GM12865 (cell line): ENCODE measurements around the gene RABGGTA.

Experiments
- DNase-seq: peaks from one replicate; pipeline ENCODE4 v3.0.0; 2010; ENCODE audit warnings: low read depth
- H3K4me3 ChIP-seq: 2 replicates; pipeline ENCODE4 v1.5.1; 2011; ENCODE audit warnings: mild to moderate bottlenecking, low read depth, low read length, control low read depth
- CTCF ChIP-seq: IDR thresholded peaks from 2 replicates; pipeline ENCODE4 v1.5.1; 2011; ENCODE audit warnings: low read length, control low read depth, low read depth, inconsistent platforms; ENCODE audit not compliant: insufficient read depth; ENCODE audit errors: missing control alignments

The RABGGTA gene

GRCh38 chr14:24264298-24264697 lies 7.1 kb downstream of the RABGGTA start:
- TF ChIP-seq CTCF, result no peak
- no peak overlapping the region for H3K4me3 ChIP-seq
- no peak for DNase-seq

DNA sequence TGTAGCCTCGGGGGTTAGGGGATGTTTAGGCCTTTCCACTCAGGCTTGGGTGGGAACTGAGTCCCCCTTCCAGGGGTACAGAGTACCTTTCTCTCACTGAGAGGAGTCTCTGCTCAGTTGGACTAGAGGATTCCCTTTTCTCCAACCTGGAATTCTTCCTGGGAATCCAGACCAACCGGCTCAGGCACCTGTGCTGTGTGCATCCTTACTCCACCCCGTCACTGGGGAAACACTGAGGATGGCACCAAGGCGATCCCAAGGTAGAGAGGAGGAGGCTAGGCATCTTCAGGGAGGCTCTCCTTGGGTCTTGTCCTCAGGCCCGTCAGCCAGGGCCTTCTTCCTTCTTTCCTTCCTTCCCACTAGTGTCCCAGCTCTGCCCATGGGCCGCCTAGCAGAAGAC lies 7.5 kb downstream of the RABGGTA start:
- no peak for TF ChIP-seq CTCF
- H3K4me3 ChIP-seq, result no peak overlapping the region
- DNase-seq, result no peak

DNA sequence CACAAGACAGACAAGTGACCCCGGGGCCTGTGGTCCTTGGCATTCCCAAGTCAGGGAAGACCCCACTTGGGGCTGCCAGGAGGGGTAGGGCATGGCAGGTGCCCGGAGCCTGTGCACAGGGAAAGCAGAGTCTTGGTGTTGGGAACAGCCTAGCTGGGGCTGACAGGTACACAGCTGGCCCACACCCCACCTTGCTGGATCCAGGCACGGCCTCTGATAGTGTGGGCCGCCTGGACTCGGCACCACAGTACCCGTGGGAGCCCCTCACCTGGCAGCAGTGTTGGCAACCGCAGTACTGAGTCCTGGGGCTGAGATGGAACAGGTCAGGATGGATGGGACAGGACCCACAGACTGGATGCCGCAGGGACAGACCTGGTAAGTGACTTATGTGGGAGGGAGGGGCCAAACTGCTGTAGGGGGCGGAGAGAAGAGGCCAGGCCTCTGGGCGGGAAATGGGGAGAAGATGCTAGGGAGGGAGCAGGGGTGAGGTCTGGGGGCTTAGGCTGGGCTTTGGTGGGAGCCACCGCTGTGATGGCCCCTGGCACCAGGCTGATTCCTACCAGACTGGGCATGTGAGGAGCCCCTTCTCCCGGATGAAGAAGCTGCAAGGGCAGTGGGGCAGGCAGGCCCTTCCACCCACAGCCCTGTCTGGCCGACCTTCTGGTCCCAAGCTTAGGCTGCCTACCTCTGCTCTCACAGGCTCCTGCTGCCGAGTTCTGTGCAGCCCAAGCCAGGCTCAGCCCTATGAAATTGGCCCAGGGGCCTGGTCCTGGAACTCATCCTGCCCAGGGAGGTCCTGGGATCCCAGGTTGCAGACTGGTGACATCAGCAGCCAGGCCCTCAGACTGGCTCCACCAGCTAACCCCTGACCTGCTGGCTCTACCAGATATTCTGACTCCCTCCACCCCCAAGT lies 8.3 kb downstream of the RABGGTA start, which contains the start of gene TGM1:
Gene TGM1 (minus strand): TSS at position 357 of the 913 bp plus-strand sequence. CDS start 825 bp downstream, outside the sequence.
- no peak for TF ChIP-seq CTCF
- DNase-seq, result no peak
- no peak within 1 kb of the TSS for H3K4me3 ChIP-seq

DNA sequence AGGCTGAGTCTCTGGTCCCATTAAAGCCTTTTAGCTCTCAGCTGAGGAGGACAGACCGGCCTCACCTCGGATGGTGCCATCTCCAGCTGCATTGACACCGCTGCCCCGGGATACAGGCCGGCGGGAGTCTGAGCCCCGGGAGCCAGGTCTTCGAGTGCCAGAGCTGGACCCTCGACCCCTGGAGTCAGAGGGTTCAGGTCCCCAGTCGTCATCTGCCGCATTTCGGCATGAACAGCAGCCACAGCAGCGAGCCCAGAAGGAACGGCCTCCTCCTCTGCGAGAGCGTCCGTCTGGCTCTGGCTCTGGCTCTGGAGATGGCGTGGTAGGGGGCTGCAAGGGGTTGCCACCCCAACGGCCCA lies 9.4 kb downstream of the RABGGTA start:
- no peak overlapping the region for H3K4me3 ChIP-seq
- no peak for DNase-seq
- no peak for TF ChIP-seq CTCF

DNA sequence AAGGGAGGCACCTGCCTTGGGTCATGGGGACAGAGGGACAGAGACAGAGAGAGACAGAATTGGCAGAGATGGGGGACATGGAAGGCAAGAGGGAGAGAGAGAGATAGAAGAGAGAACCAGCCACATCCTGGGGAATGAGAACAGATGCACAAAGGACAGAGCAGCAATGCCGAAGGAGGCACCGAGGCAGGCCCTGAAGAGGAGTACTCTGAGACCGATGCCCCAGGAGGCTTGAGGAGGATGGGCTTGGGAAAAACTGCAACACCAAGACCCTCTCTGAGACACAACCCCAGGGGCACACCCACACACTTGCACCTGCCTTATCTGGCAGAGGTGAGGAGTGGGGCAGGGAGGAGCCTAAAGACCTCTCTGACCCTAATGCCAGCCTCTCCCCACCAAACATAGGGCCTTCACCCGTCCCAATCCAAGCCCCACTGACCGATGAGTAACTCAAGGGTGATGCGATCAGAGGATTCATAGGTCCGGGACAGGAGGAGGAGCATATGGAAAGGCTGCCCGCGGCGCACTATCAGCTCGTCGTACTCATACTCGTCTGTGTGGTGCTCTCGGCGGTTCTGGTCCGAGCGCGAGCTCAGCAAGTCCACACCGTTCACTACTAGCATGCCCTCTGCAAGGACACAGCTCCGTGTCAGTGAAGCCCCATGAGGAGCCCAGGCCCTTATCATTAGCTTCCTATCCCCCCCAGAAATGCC lies 10.0 kb downstream of the RABGGTA start:
- TF ChIP-seq CTCF, result no peak
- no peak overlapping the region for H3K4me3 ChIP-seq
- no peak for DNase-seq

DNA sequence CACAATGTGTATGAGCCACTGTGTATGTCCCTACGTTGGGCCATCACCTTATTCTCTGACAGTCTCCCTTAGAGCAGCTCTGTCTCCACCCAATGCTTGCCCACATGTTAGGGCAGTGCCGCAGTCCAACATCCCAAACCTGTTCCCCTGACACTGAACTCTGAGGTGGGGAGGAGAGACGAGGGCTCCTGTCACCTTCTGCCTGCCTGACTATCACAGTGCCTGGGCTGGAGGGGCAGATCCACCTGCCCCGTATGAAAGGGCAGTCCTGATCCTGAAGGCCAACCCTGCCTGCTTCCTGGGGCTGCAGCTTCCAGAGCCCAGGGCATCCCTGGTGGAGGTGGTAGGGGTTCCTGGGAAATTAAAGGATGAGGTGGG lies 10.6 kb downstream of the RABGGTA start:
- DNase-seq, result no peak
- no peak for TF ChIP-seq CTCF
- H3K4me3 ChIP-seq, result no peak overlapping the region
